SHP77 (cell line): ENCODE data around the gene N4BP2L1.

Source experiments
- DNase-seq, 2 experiments: peaks; one replicate each; lab custom pipeline; 2025; lab: John Stamatoyannopoulos, UW

The N4BP2L1 gene

DNA sequence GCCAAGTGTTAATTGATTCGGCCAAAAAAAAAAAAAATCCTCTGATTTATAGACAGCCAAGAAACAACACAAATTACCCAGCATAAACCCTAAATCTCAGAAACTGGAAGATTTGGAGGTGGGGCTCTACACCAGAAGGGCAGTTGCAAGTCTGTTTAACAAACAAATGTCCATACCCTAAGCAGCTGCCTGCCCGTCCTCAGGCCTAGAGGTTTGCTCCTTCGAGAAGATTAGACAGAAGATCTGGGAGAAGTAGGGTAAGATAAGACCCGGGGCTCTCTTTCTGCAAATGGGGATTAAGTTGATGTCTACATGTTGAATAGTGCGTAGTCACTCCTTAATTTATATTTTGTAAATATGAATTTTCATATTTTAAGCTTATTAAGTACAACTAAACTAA, 3.4 kb upstream of the N4BP2L1 start:
- no peak for DNase-seq

DNA sequence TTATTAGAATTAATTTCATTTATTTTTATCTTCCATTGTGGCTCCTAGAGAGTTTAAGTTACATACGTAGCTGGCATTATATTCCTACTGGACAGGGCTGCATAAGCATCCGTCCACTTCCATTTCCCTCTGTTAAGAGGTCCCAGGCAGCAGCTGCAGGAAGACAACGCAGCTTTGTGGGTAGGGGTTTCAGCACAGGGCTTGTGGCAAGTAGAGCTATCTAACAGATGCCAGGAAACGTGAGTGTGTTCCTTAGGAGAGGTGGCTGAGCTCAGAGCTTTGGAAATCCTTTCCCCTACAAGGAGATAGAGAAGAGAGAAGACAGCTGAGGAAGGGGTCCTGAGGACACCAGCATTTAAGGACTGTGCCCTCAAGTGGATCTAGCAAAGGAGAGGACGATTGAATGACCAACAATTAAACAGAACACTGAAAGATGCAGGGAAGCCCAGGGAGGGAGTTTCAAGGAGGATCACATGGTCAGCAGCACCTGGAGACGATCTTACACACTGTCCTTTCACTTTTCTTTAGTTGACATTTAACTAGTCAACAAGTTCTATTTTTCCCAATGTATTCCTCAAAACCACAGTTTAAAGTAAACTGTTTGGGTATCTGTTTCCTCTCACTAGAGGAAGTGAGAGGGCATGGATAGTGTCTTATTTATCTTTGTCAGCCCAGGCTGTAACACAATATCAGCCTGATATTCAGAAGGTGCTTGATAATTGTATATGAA, 2.3 kb upstream of the N4BP2L1 start:
- DNase-seq = no peak

DNA sequence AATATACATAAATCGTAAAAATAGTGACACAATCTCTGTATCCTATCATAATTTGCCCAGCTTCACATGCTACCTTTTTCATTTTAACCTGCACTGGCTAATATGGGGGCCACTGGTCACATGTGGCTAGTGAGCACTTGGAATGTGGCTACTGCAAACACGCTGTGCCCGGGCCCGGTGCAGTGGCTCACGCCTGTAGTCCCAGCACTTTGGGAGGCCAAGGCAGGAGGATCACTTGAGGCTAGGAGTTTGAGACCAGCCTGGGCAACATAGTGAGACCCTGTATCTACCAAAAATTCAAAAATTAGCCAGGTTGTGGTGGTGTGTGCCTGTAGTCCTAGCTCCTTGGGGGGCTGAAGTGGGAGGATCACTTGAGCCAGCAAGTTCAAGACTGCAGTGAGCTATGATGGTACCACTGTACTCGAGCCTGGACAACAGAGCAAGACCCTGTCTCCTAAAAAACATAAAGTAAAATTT, 1.5 kb upstream of the N4BP2L1 start:
- DNase-seq = no peak

DNA sequence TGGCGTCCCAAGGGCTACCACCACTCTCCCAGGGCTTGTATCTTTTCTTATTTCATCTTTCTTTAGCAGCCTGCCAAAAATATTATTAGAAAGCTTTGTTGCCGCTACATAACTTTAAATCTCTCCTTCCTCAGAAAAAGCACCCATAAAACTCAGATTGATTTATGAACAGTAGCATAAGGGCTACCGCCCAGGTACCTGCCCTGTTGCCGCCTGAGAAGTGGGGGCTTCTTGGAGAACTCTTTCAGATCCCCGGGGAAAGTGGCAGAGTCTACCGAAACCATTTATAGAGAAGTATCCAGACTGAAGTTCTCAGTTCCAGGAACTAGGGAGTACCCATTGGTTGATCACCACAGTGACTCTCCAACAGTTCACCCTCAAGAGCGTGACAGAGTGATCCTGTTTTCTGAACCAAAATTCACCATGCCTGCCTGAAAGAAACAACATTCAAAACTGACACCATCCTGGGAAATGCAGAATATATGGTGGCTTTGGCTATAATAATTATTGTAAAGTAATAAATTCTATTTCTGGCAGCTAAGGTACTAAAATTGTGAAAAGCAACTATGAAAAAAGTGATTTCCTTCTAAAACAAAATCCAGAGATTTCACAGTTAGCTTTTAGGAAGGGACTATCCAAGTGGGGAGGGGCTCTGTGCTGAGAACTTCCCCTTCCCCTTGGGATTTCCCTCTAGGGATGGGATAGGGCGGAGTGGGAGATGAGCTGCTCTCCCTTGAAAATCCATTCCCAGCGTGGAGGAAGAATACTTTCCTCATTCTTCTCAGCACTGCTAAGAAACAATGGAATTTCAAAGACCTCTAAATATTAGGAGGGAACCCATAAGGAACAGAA, 877 bp upstream of the N4BP2L1 start:
- no peak for DNase-seq

DNA sequence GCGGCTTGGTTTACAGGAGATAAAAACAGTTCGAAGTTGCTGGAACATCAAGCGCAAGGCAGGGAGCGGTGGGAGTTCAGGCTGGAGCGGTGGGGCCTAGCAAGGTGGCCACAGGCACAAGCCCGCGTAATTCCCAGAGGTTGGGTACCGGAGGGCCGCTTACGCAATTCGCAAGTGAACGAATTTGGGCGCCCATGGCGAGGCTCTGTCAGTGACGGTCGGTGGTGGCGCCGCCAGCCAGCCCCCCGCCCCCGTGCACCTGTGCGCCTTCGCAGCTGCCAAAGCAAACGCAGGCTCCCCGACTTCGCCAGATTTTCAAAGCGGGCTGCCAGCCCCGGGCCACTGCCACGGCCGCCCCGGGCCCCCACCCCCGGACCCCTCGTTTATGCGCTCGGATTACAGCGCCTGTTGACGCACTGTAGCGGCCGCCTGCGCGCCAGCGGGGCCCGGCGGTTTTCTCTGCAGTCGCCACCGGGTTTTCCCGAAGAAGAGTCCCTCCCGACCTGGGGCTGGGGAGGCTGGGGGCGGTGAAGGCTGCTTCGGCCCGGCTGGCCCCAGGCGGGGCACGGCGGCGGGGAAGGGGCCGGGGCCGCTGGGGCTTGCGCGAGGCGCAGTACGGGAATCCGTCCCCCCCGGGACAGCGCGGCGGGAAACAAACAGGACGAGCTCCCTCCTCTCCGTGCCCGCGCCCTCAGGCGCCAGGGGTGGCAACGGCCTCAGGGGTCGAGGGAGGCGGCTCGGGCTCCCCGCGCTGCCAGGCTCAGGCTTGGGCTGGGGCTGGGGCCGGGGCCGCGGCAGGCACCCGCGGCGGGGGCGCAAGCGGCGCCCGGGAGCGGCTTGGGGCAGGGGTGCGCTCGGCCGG, 709 bp downstream of the N4BP2L1 start:
- DNase-seq = peak in 1 of 2 experiments; percentile 44

DNA sequence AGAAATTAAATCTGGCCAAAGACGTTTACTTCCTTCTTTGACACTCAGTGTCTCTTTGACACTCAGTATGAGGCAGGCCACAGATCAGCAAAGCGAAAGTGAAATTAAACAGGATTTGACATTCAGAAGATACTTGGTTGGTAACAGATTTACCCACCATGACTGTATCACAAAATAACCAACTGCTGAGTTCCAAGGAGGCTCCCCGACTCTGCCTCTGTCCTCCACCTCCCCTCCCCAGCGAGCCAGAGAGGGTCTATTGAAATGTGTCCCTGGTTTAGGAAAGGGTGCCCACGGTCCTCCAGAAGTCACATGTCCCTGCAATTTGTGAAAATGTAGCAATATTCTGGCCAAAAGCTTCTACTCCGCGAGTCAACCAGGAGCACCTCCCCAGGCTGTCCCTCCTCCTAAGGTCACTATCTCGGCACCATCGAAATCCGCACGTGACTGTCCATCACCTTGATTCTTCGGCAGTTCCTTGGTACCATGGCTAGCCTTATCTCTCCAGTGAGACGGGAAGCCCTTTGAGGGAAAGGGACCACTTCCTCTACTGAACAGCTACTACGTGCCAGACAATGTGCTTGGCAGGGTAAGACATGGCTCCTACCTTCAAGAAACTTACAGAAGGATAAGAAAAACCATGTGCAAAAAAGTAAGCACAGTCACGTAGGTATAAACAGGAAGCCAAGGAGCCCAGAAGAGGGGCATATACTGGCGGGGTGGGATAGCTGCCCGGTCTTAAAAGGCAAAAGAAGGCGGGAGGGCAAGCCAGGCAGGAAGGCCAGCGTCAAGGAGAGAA, 1.5 kb downstream of the N4BP2L1 start:
- DNase-seq = no peak

DNA sequence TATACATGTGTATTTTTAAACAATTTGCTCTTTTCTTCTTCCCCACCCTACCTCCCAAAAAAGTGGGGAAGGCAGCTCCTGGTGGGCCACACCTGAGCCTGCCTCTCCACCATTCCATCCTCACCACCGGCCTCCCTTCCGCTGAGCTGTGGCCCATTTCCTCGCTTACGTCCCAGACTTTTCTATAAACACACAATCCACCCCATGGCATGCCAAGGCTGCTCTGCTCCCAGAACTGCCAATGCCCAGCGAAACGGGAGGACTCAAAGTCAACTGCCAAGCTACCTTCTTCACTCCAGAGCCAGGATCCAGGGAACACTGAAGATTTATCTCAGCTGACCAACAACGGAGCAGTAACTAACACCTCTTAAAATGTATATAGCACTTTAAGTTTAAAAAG, 2.8 kb downstream of the N4BP2L1 start:
- DNase-seq = no peak

DNA sequence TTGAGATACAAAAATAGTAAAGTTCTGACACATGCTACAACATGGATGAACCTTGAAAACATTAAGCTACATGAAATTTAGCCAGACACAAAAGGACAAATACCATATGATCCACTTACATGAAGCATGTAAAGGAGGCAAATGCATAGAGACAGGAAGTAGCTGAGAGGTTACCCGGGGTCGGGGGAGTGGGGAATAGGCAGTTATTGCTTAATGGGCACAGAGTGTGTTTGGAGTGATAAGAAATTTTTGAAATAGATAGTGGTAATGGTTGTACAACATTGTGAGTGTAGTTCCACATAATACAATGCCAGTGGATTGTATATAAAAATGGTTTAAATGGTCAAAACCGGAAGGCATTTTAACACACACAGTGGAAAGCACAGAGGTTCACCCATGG, 4.3 kb downstream of the N4BP2L1 start:
- no peak for DNase-seq

DNA sequence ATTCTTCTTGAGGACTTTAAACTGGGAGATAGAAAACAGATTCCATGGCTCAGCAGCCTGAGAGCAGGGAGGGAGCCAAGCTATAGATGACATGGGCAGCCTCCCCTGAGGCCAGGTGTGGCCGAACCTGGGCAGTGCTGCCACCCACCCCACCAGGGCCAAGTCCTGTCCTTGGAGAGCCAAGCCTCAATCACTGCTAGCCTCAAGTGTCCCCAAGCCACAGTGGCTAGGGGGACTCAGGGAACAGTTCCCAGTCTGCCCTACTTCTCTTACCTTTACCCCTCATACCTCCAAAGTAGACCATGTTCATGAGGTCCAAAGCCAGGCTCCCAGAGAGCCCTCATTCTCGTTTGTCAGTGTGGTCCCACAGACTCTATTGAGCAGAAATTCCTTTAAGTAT, 8.1 kb downstream of the N4BP2L1 start:
- DNase-seq = no peak

DNA sequence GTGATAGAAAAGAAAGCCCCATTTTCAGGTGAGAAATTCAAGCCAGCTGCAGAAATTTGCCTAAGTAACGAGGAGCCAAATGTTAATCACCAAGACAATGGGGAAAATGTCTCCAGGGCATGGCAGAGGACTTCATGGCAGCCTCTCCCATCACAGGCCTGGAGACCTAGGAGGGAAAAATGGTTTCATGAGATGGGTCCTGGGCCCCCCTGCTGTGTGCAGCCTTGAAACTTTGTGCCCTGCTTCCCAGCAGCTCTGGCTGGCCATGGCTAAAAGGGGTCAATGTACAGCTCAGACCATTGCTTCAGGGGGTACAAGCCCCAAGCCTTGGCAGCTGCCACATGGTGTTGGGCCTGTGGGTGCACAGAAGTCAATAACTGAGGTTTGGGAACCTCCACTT, 9.9 kb downstream of the N4BP2L1 start:
- no peak for DNase-seq

DNA sequence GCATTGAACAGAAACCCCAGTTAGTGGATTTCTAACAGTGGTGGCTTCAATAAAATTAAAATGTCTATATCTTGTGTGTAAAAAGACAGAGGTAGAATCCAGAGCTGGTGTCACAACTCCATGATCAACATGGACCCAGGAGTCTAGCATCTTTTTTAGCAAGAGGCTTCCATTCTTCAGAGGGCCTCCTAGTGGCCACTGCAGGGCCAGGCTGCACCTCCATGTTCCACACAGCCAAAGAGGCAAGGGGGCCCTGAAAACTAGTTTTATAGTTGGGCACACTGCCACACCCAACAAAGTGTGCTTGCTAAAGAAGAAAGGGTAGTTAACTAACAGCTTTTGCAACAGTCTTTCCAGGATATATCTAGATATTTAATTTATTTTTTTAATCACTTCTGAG, 12.9 kb downstream of the N4BP2L1 start:
- DNase-seq = peak in 1 of 2 experiments; percentile 28

DNA sequence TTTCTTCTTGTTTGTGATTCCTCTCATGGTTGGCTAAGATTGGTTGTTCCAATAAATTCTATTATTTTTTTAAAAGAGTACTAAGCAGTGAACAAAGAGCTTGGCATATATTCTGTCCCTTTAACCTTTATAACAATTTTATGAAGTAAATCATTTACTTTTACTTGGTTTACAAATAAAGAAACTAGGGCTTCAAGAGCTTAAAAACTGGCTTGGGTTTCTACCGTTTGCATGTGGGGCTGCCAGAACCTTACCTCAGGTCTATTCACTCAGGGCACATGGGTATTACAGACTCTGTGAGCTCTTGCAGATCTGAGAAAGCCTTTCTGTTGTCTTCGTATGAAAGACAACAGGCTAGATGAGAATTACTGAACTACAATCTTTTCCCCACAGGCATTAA, 13.3 kb downstream of the N4BP2L1 start:
- DNase-seq = no peak

DNA sequence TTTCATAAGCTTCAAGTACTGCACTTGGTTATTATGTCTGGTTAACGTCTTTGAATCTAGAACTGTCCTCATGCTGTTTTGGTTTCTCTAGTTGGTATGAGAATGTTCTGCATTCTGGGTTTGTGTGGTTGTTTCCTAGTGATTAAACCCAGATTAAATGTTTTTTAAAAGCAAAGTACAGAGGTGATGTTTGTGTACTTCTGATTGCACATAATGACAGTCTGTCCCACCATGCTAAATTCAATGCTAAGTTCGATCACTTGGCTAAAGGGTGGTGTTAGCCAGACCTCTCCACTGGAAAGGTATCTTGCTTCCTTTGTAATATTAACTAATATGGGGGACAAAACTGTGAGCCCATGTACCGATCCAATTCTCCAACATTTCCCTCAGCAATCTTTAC, 14.6 kb downstream of the N4BP2L1 start:
- no peak for DNase-seq

DNA sequence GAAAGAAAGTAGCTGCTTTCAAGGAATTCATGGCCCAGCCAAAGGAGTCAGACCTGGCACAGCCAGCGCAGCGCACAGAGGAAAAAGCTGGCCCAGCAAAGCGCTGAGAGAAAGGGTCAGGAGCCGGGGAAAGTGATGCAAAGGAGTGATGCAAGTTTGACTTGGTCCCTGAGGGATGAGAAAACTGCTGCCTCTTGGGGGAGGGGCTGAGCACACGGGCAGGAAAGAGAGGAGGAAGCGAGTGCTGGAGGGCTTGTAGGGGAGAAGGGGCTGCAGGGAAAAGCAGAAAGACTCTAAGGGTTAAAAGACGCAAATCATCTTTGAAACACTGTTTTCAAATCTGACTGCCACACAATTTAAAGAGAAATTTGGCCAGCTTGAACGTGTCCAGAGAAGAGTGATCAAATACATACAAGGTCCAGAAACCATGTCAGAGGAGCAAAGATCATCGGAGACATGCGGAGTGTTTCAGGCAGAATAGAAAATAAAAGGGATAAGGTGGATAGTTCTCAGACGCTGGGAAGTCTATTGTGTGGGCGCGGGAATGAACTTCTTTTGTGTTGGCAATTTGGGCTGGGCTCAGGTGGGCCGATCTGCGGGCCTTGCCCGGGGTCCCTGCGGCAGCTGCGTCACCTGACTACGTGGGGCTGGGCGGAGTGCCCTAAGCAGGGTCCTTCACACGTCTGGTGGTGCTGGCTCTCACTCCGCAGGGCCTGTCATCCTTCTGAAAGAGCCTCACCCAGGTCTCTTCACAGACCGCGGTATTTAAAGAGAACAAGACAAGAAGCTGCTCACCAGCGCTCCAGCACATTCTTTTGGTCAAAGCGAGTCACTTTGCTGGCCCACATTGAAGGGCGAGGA, 18.1 kb downstream of the N4BP2L1 start:
- DNase-seq = peak; percentile 63 to 72

DNA sequence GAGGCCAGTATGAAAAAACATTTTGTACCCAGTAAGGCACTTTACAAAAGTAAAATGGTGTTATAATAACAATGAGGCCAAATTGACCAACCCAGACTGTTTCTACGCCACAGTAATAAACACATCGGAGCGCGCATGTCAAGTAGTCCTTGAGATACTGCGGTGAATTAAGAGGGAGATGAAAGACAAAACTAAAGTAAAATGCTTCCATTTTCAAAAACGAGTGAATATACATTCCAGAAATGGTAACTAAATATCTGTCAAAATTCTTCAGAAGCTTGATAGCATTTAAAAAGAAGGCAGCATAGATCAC, 19.0 kb downstream of the N4BP2L1 start:
- peak; percentile 32 to 51 for DNase-seq

DNA sequence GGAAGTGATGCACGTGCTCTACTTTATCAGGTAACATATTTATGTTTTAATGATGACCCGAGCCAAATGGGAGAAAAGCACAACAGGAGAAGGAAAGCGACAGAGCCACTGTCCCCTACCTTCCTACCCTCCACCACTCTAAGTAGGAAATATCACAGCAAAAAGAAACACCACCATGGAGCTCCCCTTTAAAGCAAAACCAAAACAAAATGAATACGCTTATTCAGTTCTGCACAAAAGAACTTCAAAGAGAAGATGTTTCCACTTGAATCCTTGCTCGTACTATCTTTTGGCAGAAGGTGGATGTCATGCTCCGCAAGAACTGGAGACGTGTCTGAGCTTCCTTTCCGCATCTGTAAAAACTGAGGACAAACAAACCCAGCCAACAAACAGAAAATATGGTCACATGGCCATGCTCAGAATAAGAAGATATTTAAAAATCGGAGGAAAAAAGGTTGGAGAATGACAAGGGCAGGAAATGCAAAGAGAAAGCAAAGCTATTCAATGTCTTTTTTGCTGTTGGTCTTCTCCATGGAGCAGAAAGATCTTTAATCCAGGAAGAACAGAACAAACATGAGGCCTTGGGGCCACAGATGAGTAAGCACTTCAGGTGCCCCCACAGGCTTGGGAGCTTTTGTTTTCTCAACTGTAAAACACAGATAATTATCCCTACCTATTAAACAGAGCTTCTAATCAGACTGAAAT, 19.5 kb downstream of the N4BP2L1 start:
- no peak for DNase-seq

DNA sequence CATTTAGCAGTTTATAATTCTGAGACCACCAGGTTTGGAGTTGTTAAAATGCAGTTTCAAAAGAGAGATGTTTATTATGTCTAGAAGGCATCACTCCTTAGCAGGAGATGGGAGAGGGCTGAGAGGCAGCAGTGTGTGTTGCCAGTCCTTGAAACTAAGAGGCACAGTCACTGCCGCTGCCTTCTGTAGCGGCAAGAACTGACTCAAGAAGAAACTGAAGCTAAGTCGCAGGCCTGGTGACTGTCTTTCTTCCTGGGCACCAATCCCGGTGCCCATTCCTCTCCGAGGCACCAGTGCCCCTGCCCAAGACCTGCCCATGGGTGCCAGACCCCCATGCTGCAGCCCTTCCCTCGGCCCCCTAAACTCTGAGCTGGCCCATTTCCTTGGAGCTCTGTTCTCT, 20.1 kb downstream of the N4BP2L1 start:
- DNase-seq = no peak

DNA sequence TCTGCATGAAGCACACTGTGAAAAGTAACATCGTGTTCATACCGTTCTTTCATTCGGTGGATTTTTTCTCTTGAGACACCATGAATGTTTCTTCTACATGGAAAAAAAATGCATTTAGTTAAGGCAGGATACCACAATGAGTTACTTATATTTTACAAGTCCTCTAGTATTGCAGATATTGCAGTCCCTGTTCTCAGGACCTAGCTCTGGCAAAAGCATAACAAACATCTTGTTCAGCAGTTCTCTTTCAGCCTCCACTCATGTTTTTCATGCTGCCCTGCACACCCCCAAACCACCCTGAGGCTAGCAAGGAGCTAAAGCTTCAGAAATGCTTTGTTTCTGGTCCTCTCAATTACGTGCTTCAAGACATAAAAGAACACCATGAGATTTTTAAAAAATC, 24.8 kb downstream of the N4BP2L1 start:
- DNase-seq = no peak

DNA sequence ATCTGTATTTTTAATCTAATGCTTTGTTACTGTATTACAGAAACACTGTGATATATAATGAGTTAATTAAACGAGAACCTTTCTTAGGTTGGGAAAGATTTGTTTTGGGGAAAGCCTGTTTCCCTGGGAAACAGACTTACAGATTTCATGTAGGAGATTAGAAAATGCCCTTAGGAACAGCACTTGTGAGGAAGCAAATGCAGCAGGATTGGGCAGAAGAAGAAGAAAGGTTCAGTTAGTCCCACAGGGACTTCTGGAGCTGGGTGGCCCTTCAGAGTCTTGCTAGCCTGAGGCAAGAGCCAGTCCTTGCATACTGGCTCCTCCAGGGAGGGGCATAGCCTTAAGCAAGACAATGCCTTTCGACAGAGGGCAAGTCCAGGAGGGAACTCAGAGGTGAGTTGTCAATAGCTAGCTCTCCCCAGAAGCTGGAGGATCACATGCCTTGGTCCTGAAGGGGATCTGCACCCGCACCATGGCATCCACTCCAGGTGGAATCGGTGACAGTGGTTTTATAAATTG, 36.8 kb downstream of the N4BP2L1 start:
- no peak for DNase-seq

DNA sequence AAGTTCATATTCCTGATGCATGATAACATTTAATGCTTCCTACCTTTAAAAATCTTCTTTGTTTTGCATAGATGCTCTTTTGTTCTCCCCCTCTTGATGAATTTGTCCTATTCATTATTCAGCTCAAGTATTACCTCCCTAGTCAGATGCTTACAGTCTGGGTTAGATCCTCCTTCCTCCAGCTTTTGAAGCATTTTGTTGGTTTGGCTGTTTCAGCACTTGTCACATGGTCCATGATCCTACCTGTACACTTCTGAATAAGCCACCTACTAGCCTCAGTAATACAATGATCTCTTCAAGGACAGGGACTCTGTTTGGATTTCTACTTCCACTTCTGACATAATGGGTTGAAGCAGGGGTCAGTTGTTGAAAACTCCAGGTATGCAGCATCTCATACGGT, 37.4 kb downstream of the N4BP2L1 start:
- no peak for DNase-seq
